RWPE1 (cell line): ENCODE data around the gene RFX4.

Experiments
- CTCF ChIA-PET: fragments of 350-600 bp; sonication (Branson Sonifier 250); formaldehyde crosslinking; extraction: SDS; loops from one replicate; lab custom pipeline; 2021; lab: Yijun Ruan, JAX
- POLR2A ChIA-PET: fragments of 400-600 bp; formaldehyde crosslinking; extraction: SDS; loops from one replicate; lab custom pipeline; 2020; ENCODE audit warnings: antibody characterized with exemption; ENCODE audit not compliant: low non-redundant PET; lab: Yijun Ruan, JAX
- DNase-seq: peaks from one replicate; pipeline ENCODE4 v3.0.0; 2012; ENCODE audit warnings: low spot score
- H3K27ac ChIP-seq: fragments of 450-650 bp; 2 replicates; pipeline ENCODE4 v1.5.1; 2017
- TF ChIP-seq, protein P1 (sequence below): fragments of 450-650 bp; conservative IDR thresholded peaks from 2 replicates; pipeline ENCODE4 v1.5.1; 2017; ENCODE audit warnings: low read depth, mild to moderate bottlenecking

RFX4 gene

DNA sequence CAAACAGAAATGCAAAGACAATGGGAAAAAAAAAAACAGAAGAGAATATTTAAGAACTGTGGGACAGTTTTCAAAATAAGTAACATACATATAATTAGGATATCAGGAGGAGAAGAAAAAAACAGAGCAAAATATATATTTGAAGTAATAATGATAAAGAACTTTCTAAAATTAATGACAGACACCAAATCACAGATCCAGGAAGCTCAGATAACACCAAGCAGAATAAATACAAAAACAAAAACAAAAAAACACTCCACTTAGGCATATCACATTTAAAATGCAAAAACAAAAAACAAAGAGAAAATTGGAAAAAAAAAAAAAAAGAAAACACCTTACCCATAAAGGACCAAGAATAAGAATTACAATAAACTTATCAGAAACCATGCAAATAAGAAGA, 9.6 kb upstream of the RFX4 start:
- H3K27ac ChIP-seq = no peak overlapping the region
- no peak for DNase-seq
- TF ChIP-seq, protein P1, sequence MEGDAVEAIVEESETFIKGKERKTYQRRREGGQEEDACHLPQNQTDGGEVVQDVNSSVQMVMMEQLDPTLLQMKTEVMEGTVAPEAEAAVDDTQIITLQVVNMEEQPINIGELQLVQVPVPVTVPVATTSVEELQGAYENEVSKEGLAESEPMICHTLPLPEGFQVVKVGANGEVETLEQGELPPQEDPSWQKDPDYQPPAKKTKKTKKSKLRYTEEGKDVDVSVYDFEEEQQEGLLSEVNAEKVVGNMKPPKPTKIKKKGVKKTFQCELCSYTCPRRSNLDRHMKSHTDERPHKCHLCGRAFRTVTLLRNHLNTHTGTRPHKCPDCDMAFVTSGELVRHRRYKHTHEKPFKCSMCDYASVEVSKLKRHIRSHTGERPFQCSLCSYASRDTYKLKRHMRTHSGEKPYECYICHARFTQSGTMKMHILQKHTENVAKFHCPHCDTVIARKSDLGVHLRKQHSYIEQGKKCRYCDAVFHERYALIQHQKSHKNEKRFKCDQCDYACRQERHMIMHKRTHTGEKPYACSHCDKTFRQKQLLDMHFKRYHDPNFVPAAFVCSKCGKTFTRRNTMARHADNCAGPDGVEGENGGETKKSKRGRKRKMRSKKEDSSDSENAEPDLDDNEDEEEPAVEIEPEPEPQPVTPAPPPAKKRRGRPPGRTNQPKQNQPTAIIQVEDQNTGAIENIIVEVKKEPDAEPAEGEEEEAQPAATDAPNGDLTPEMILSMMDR = no peak
- ChIA-PET POLR2A (no interaction called here), CTCF (no interaction called here)

DNA sequence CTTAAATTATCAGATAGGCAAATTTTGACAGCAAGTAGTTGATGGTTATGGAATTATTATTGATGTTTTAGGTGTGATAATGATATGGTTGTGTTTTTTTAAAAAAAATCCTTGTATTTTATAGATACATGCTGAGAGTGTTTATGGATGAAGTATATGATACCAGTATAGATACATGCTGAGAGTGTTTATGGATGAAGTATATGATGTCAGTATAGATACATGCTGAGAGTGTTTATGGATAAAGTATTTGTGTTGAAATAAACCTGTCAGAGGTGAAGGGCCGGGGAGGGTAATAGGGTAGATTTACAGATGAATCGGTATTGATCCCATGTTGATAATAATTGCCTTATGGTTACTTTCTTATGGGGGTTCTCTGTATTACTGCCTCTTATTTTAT, 6.0 kb upstream of the RFX4 start:
- ChIA-PET POLR2A (no interaction called here), CTCF (no interaction called here)
- no peak for DNase-seq
- TF ChIP-seq, protein P1 = no peak
- no peak overlapping the region for H3K27ac ChIP-seq

- TF ChIP-seq, protein P1 = no peak
- ChIA-PET POLR2A (no interaction called here), CTCF (no interaction called here)
- no peak for DNase-seq
- no peak overlapping the region for H3K27ac ChIP-seq
Observed at GRCh38 chr12:106580671-106581508, 1.9 kb upstream of the RFX4 start.

DNA sequence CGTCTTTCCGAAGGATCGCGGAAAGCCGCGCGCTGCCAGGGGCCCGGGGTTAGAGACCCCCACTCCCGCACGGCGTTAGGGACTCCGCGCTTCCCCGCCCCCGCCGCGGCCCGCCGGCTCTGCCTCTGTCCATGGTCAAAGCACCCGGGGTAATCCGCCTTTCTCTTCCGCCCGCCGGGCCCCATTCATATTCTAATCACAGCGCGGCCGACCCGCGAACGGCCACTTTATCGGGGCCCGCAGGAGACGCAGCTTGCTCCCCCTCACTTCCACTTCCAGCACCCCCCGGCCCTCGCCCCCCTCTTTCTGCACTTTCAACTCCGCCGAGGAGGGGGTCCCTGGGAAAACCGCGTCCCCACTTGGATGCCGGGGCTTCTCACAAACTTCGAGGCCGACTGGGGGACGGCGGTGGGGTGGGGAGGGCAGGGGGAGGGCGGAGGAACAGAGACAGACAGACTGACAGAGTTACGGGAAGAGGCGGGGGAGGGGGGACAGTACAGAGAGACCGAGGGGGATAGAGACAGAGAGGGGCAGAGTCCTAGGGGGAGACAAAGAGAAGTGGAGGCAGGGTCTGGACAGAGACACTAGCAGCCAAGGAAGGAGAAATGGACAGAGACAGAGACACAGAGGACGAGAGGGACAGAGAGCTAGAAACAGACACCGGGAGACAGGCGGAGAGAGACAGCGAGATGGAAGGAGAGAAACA, 1.1 kb upstream of the RFX4 start:
- H3K27ac ChIP-seq = no peak overlapping the region
- ChIA-PET POLR2A (no interaction called here), CTCF (no interaction called here)
- TF ChIP-seq, protein P1 = no peak
- no peak for DNase-seq

GRCh38 chr12:106582249-106582591, 584 bp upstream of the RFX4 start:
- ChIA-PET CTCF (no interaction called here), POLR2A (no interaction called here)
- no peak for DNase-seq
- TF ChIP-seq, protein P1 = no peak
- no peak overlapping the region for H3K27ac ChIP-seq

DNA sequence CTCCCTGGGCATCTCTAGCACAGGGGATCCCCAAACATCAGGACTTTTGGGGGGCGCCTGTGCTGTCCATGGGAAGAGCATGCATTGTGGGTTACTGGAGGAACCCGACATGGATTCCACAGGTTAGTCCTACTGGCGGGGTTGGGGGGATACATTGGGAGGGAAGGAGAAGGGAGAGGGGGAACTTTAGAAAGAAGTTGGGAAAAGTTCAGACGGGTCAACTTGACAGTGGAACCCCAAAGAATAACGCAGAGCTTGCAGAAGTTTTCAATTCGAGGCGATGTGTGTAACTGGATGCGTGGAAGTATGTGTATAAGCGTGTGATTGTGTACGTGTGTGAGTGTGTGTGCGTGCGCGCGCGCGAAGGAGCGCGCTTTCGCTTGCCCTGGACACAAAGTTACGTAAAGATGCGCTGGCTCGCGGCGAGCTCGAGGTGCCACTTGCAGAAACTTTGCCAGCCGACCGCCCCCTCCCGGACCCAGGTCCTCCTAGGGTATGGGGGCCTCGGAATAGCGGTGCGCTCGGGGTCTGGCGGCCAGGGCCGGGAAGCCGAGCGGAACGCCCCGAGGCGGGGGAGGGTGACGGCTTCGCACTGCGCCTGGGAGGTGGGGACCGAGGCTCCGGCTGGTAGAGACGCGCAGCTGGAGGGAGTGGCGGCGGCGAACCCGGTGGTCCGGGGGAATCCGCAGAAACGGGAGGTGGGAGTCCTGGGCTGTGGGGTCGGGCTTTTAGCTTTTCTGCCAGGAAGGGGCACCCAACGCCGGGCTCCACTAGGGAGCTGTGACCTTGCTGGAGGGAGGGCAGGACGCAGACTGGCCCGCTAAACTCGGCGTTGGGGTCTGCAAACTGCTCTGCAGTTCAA, 669 bp downstream of the RFX4 start:
- TF ChIP-seq, protein P1 = no peak
- H3K27ac ChIP-seq = no peak overlapping the region
- no peak for DNase-seq
- CTCF ChIA-PET = interaction anchor here (0.6 kb wide), 1 partner anchor 59 kb away, joined by 3 read pairs; no protein-coding TSS in a partner anchor
- POLR2A ChIA-PET = no interaction called here
